Keratinocyte (primary cell): ENCODE measurements around the gene COA8.

Experiments used
- EZH2 ChIP-seq: IDR thresholded peaks from one replicate; pipeline ENCODE4 v1.6.1; 2012; ENCODE audit warnings: inconsistent platforms, mild to moderate bottlenecking, low read length, moderate library complexity
- TF ChIP-seq, protein P1 (sequence below), 3 experiments: IDR thresholded peaks in 1 of 3; conservative IDR thresholded peaks in 1 of 3; optimal IDR thresholded peaks in 1 of 3; 2 replicates in 2 of 3; 3 replicates in 1 of 3; pipeline versions ENCODE3 to v1.5.1; 2011; ENCODE audit warnings: low read length in 3 of 3, mild to moderate bottlenecking in 3 of 3, moderate library complexity in 2 of 3, control low read depth in 1 of 3, inconsistent platforms in 1 of 3; ENCODE audit not compliant: insufficient read depth in 2 of 3; ENCODE audit errors: extremely low read depth in 1 of 3

DNA sequence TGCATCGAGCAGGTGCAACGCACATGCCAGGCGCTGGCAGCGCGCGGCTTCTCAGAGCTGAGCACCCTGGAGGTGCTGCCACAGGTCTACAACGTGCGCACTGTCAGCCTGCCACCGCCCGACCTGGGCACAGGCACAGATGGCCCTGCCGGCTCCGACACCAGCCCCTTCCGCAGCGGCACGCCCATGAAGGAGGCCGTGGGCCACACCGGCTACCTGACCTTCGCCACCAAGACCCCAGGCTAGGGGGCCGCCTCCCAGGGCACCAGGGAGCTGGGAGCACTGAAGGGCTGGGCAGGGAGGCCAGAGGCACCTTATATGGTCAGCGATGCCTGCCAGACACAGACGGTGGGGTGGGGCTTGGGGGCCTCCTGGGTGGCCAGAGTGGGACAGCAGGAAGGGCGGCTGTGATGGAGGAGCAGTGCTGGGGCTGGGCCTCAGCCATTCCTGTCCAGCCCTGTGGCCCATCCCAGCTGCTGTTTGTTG is 28.1 kb upstream of the COA8 start:
- TF ChIP-seq, protein P1, sequence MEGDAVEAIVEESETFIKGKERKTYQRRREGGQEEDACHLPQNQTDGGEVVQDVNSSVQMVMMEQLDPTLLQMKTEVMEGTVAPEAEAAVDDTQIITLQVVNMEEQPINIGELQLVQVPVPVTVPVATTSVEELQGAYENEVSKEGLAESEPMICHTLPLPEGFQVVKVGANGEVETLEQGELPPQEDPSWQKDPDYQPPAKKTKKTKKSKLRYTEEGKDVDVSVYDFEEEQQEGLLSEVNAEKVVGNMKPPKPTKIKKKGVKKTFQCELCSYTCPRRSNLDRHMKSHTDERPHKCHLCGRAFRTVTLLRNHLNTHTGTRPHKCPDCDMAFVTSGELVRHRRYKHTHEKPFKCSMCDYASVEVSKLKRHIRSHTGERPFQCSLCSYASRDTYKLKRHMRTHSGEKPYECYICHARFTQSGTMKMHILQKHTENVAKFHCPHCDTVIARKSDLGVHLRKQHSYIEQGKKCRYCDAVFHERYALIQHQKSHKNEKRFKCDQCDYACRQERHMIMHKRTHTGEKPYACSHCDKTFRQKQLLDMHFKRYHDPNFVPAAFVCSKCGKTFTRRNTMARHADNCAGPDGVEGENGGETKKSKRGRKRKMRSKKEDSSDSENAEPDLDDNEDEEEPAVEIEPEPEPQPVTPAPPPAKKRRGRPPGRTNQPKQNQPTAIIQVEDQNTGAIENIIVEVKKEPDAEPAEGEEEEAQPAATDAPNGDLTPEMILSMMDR (optimal IDR thresholded peaks at IDR 0.05 in 1 of 3, IDR thresholded peaks at IDR 0.05 in 1 of 3, conservative IDR thresholded peaks at IDR 0.05 in 1 of 3; ENCODE audit: extremely low read depth in 1 of 3, insufficient read depth in 2 of 3, low read length in 3 of 3) = no peak
- TF ChIP-seq EZH2 = no peak
